A673 (cell line): ENCODE data around the gene TIFAB. TPM values are rescaled to one million over a fixed set of nuclear protein-coding genes. Genes with fewer than 3 reads are reported as not detected.
A peak's percentile ranks its signal among the peaks of the same experiment; 100 is the strongest.

Source experiments
- BruUV-seq: library from RNA; stranded (reverse); fragments of 400-500 nt; replicated peaks from 2 replicates; lab custom pipeline; 2021; lab: Mats Ljungman, UMichigan
- CTCF ChIA-PET: fragments of 300-600 bp; sonication (Branson Sonifier 250); formaldehyde crosslinking; loops from one replicate; lab custom pipeline; 2022; ENCODE audit warnings: antibody characterized with exemption; lab: Charles Lee
- POLR2A ChIA-PET: fragments of 300-600 bp; sonication (Branson Sonifier 250); formaldehyde crosslinking; loops from one replicate; lab custom pipeline; 2022; ENCODE audit warnings: antibody characterized with exemption; ENCODE audit not compliant: low non-redundant PET; lab: Charles Lee
- DNase-seq: peaks from one replicate; pipeline ENCODE4 v3.0.0-alpha.2; 2015; ENCODE audit warnings: low spot score
- H3K27ac ChIP-seq: fragments of 200-600 bp; sonication (generic); 2 replicates; pipeline ENCODE4 v1.5.1; 2016; ENCODE audit warnings: mixed run types, low read depth, mild to moderate bottlenecking, mixed read lengths, antibody characterized with exemption, low read length; ENCODE audit not compliant: poor library complexity, severe bottlenecking
- H3K27me3 ChIP-seq: fragments of 200-600 bp; sonication (generic); replicated peaks from 2 replicates; pipeline ENCODE4 v1.6.1; 2017; ENCODE audit warnings: mixed run types, low read depth, mild to moderate bottlenecking, mixed read lengths, antibody characterized with exemption, low read length; ENCODE audit not compliant: insufficient read depth, poor library complexity
- H3K36me3 ChIP-seq: fragments of 200-600 bp; sonication (generic); 2 replicates; pipeline ENCODE4 v1.6.1; 2016; ENCODE audit warnings: mixed run types, mild to moderate bottlenecking, mixed read lengths, antibody characterized with exemption, low read length; ENCODE audit not compliant: insufficient read depth, poor library complexity, severe bottlenecking
- H3K4me1 ChIP-seq: fragments of 200-600 bp; sonication (generic); 2 replicates; pipeline ENCODE4 v1.6.1; 2017; ENCODE audit warnings: mixed run types, mild to moderate bottlenecking, mixed read lengths, antibody characterized with exemption, low read length; ENCODE audit not compliant: insufficient read depth, poor library complexity, severe bottlenecking
- H3K4me3 ChIP-seq: fragments of 200-600 bp; sonication (generic); 2 replicates; pipeline ENCODE4 v1.5.1; 2016; ENCODE audit warnings: low read depth, mixed run types, mild to moderate bottlenecking, mixed read lengths, low read length; ENCODE audit not compliant: poor library complexity, severe bottlenecking
- H3K9me3 ChIP-seq: fragments of 200-600 bp; sonication (generic); 2 replicates; pipeline ENCODE4 v1.6.1; 2016; ENCODE audit warnings: mixed run types, low read depth, mild to moderate bottlenecking, mixed read lengths, antibody characterized with exemption, low read length; ENCODE audit not compliant: poor library complexity, severe bottlenecking
- CTCF ChIP-seq: fragments of 300-800, 200-600 bp; sonication (generic); conservative IDR thresholded peaks from 2 replicates; pipeline ENCODE4 v1.5.1; 2017; ENCODE audit warnings: low read depth, mild to moderate bottlenecking, antibody characterized with exemption, low read length, moderate library complexity, mixed read lengths
- EZH2 ChIP-seq: fragments of 200-600 bp; sonication (generic); IDR thresholded peaks from 2 replicates; pipeline ENCODE4 v1.6.1; 2017; ENCODE audit warnings: borderline replicate concordance, low read depth, mild to moderate bottlenecking, mixed read lengths, antibody characterized with exemption, low read length; ENCODE audit not compliant: poor library complexity, severe bottlenecking
- intact Hi-C: fragments of 100-400 bp; cut with micrococcal nuclease; formaldehyde crosslinking; loops from one replicate; pipeline ENCODE4 v1.10.0; 2022; ENCODE audit not compliant: unreplicated experiment
- total RNA-seq: library from RNA; stranded (reverse); gene quantifications from 2 replicates; pipeline ENCODE4 v1.2.3, GENCODE V29; 2021

The TIFAB gene
- total RNA-seq, 1 experiment from 2014 or later: not detected

DNA sequence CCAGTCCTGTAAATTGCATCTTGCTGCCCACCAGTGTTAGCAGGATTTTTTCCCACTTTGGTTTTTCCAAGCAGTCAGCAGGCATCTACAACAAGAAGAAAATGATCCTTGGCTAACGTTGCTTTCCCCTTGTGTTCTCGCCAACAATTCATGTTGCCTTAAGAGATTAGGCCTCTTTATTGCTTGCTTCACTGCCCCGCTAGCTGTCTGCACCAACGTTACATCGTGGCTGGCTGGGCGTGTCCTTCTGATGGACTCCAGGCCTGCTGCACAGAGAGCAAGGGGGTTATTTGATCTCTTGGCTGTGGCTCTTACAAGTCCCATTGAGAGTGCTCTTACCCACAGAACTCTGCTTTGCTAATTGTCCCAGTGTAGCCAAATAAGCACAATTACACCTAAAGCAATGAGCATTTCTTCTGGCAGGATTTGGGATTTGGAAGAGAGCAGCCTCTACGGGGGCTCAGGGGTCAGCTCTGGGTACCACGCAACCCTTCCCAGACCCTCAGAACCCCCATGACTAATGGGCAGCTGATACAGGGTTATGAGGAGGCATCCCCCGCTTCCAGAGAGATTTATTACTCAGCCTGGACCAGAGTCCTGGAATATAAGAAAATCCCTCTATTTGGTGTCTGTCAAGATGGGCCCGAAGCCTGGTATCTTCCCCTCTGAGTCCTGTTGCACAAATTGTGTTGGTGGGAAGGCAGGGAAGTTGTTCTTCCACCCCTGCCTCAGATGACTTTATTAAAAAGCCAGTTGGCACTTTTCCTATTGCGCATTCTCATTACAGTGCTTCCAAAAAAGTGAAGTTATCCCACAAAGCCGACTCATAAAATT is 22.6 kb downstream of the TIFAB start:
- BruUV-seq: no TSS peak
- intact Hi-C loops: no loop called here
- Histone ChIP-seq H3K4me1 (no peaks in the 10 kb centered on the region), H3K36me3 (no peaks in the 10 kb centered on the region), H3K27me3 (no peaks in the 10 kb centered on the region), H3K27ac (no peak overlapping the region), H3K4me3 (no peak overlapping the region), H3K9me3 (peaks cover 4% of the 10 kb centered on the region)
- ChIA-PET CTCF (no interaction called here), POLR2A (no interaction called here)
- TF ChIP-seq EZH2: no peak
- TF ChIP-seq CTCF: no peak
- no peak for DNase-seq

- TF ChIP-seq CTCF: no peak
- TF ChIP-seq EZH2: no peak
- Histone ChIP-seq H3K27me3 (no peaks in the 10 kb centered on the region), H3K4me3 (no peak overlapping the region), H3K4me1 (no peaks in the 10 kb centered on the region), H3K36me3 (no peaks in the 10 kb centered on the region), H3K9me3 (peaks cover 4% of the 10 kb centered on the region), H3K27ac (no peak overlapping the region)
- DNase-seq: no peak
- ChIA-PET CTCF (no interaction called here), POLR2A (no interaction called here)
- no TSS peak for BruUV-seq
- intact Hi-C loops: no loop called here
Observed at GRCh38 chr5:135428586-135428985, 23.6 kb downstream of the TIFAB start.

DNA sequence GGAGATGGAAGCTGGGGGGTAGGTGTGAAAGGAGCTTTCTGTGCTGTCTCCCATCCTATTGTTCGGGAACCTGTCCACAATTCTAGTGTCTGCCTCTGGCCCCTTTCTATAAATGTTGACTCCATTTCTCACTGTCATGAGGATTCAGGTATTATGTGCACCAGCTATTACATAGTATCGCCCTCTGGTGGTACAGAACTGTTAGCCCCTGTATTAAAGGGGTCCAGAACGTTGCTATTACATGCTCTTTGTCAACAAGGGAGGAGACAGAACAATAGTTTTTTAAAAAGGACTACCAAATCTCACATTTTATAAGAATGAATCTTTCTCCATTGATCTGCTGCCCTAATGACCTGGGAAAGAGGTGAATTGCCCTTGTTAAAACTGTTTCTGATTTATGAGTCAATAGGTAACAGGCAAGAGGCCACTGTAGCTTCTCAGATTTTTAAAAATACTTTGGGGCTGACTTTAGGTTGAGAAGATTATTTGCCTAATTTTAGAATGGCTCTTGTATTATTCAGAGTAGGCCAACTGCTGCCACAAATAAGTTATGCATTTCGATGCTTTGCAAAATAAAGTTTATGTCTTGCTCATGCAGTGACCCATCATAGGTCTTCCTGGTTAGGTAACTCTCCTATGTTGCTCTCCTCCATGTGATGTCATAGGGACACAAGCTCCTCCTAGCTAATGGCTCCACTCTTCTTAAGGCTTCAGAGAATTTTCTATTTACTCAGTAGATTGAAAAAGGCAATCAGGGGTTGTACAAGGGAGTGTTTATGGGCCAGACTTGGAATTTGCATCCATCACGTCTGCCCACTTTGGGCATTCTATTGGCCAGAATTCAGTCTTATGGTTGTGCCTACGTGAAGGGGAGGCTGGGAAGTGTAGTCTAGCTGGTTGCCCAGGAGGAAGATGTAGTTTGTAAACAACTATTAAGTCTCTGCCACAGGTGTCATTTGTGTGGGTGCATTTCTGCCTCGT is 25.8 kb downstream of the TIFAB start:
- POLR2A ChIA-PET: no interaction called here

More for the DNA sequence above, 25.8 kb downstream of the TIFAB start:
- TF ChIP-seq EZH2 (no peak), CTCF (peak; percentile 83)
- Histone ChIP-seq H3K9me3 (peaks cover 4% of the 10 kb centered on the region), H3K27me3 (peaks cover 7% of the 10 kb centered on the region), H3K36me3 (no peaks in the 10 kb centered on the region), H3K4me1 (no peaks in the 10 kb centered on the region), H3K4me3 (no peak overlapping the region), H3K27ac (no peak overlapping the region)
- CTCF ChIA-PET: interaction anchor here (0.6 to 1.3 kb wide), 6 partner anchors 21 to 443 kb away, joined by 3 to 5 read pairs (median 4); no protein-coding TSS in a partner anchor
- no TSS peak for BruUV-seq
- intact Hi-C loops: no loop called here
- peak; percentile 62 for DNase-seq
